Endodermal cell (in vitro differentiated cells): ENCODE measurements around the gene DDX5. TPM values are rescaled to one million over a fixed set of nuclear protein-coding genes. Genes with fewer than 3 reads are reported as not detected.

ENCODE experiments used
- DNase-seq: peaks from one replicate; pipeline ENCODE4 v3.0.0-alpha.2; 2017
- H3K27ac ChIP-seq: 2 replicates; pipeline ENCODE4 v1.5.1; 2013; ENCODE audit warnings: mild to moderate bottlenecking, low read depth, low read length, moderate library complexity
- H3K27me3 ChIP-seq: 2 replicates; pipeline ENCODE4 v1.6.1; 2013; ENCODE audit warnings: mild to moderate bottlenecking, low read length, moderate library complexity; ENCODE audit not compliant: insufficient read depth, control insufficient read depth, poor library complexity, severe bottlenecking
- H3K36me3 ChIP-seq: 2 replicates; pipeline ENCODE4 v1.7.0; 2013; ENCODE audit warnings: mild to moderate bottlenecking, low read length, moderate library complexity; ENCODE audit not compliant: control insufficient read depth, insufficient read depth
- H3K4me1 ChIP-seq: one replicate; pipeline ENCODE4 v1.7.0; 2013; ENCODE audit warnings: low read length; ENCODE audit not compliant: control insufficient read depth, insufficient read depth
- H3K4me3 ChIP-seq: 2 replicates; pipeline ENCODE4 v1.5.1; 2013; ENCODE audit warnings: mild to moderate bottlenecking, low read length, moderate library complexity
- H3K9ac ChIP-seq: 2 replicates; pipeline ENCODE4 v1.6.1; 2013; ENCODE audit warnings: mild to moderate bottlenecking, low read length, moderate library complexity; ENCODE audit not compliant: poor library complexity, severe bottlenecking; ENCODE audit errors: extremely low read depth
- H3K9me3 ChIP-seq: 2 replicates; pipeline ENCODE4 v1.6.1; 2013; ENCODE audit warnings: mild to moderate bottlenecking, low read length, moderate library complexity; ENCODE audit not compliant: control insufficient read depth
- H3K27ac Mint-ChIP-seq: 2 replicates; pipeline ENCODE4 v1.8.0; 2020; ENCODE audit warnings: mixed read lengths
- H3K27me3 Mint-ChIP-seq: 2 replicates; pipeline ENCODE4 v1.8.0; 2021; ENCODE audit warnings: mild to moderate bottlenecking, mixed read lengths; ENCODE audit not compliant: insufficient read depth
- H3K36me3 Mint-ChIP-seq: 2 replicates; pipeline ENCODE4 v1.8.0; 2020; ENCODE audit warnings: low read depth, mixed read lengths
- H3K4me1 Mint-ChIP-seq: 2 replicates; pipeline ENCODE4 v1.8.0; 2020; ENCODE audit warnings: mixed read lengths
- H3K4me3 Mint-ChIP-seq: 2 replicates; pipeline ENCODE4 v1.8.0; 2020; ENCODE audit warnings: mild to moderate bottlenecking, moderate library complexity, mixed read lengths
- H3K9me3 Mint-ChIP-seq: 2 replicates; pipeline ENCODE4 v1.8.0; 2020; ENCODE audit warnings: mild to moderate bottlenecking, mixed read lengths
- CTCF ChIP-seq: fragments of 200-600 bp; sonication (generic); conservative IDR thresholded peaks from 2 replicates; pipeline ENCODE4 v1.5.0; 2021; ENCODE audit warnings: antibody characterized with exemption, mild to moderate bottlenecking
- WGBS, 2 experiments: methylation state at CpG; one replicate each; pipeline versions ENCODE4 v1.1.5 to v1.1.7; 2013; ENCODE audit warnings: missing lambda C conversion rate in 2 of 2, mixed read lengths in 1 of 2; ENCODE audit not compliant: insufficient coverage in 1 of 2, insufficient read length in 1 of 2; 5-methylcytosine and 5-hydroxymethylcytosine counted together
- total RNA-seq, 2 donors: library from RNA; stranded (reverse); fragmentation: NEBNext Ultra II Directional in 1 of 2; extraction: Animal tissue kit (Norgen Biotek cat#: 25700) in 1 of 2; gene quantifications; 2 replicates in 1 of 2; 3 replicates in 1 of 2; pipeline ENCODE4 v1.2.1, GENCODE V29; 2021

DDX5 gene
- total RNA-seq, 2 donors from 2014 or later, result 687 to 894 TPM

- DNase-seq, result no peak
- H3K4me1 ChIP-seq, result no peaks in the 10 kb centered on the region
- H3K36me3 ChIP-seq, result peaks cover 47% of the 10 kb centered on the region
- no peak overlapping the region for H3K4me3 Mint-ChIP-seq
- H3K27me3 ChIP-seq, result no peaks in the 10 kb centered on the region
- peaks cover 20% of the 10 kb centered on the region for H3K4me1 Mint-ChIP-seq
- no peak overlapping the region for H3K27ac Mint-ChIP-seq
- no peaks in the 10 kb centered on the region for H3K9me3 ChIP-seq
- H3K27me3 Mint-ChIP-seq, result no peaks in the 10 kb centered on the region
- no peak for TF ChIP-seq CTCF
- 100% methylated on average over 2 to 3 of the region's 5 CpGs for WGBS, 2 experiments
- H3K9me3 Mint-ChIP-seq, result no peaks in the 10 kb centered on the region
- H3K27ac ChIP-seq, result no peak overlapping the region
- no peak overlapping the region for H3K9ac ChIP-seq
- peaks cover 36% of the 10 kb centered on the region for H3K36me3 Mint-ChIP-seq
- no peak overlapping the region for H3K4me3 ChIP-seq
Measured at GRCh38 chr17:64551461-64551860, 45.4 kb upstream of the DDX5 start.

GRCh38 chr17:64547319-64547718 is 41.2 kb upstream of the DDX5 start:
- H3K9me3 Mint-ChIP-seq, result no peaks in the 10 kb centered on the region
- Histone ChIP-seq H3K27me3 (no peaks in the 10 kb centered on the region), H3K27ac (no peak overlapping the region), H3K9ac (no peak overlapping the region), H3K4me3 (no peak overlapping the region), H3K9me3 (no peaks in the 10 kb centered on the region), H3K36me3 (peaks cover 40% of the 10 kb centered on the region), H3K4me1 (no peaks in the 10 kb centered on the region)
- H3K27ac Mint-ChIP-seq, result peak overlapping the region; percentile 83
- H3K4me1 Mint-ChIP-seq, result peaks cover 11% of the 10 kb centered on the region
- peak; percentile 91 for DNase-seq
- TF ChIP-seq CTCF, result peak; percentile 32
- 58 to 72% methylated on average over 10 of the region's 10 CpGs for WGBS, 2 experiments
- H3K36me3 Mint-ChIP-seq, result peaks cover 30% of the 10 kb centered on the region
- H3K4me3 Mint-ChIP-seq, result no peak overlapping the region
- H3K27me3 Mint-ChIP-seq, result no peaks in the 10 kb centered on the region

GRCh38 chr17:64546716-64547115 is 40.6 kb upstream of the DDX5 start:
- H3K4me1 ChIP-seq, result no peaks in the 10 kb centered on the region
- no peak for DNase-seq
- no peaks in the 10 kb centered on the region for H3K27me3 ChIP-seq
- no peaks in the 10 kb centered on the region for H3K27me3 Mint-ChIP-seq
- no peak overlapping the region for H3K4me3 Mint-ChIP-seq
- H3K4me1 Mint-ChIP-seq, result peaks cover 11% of the 10 kb centered on the region
- H3K36me3 Mint-ChIP-seq, result peaks cover 29% of the 10 kb centered on the region
- TF ChIP-seq CTCF, result no peak
- 97 to 100% methylated on average over 3 to 7 of the region's 7 CpGs for WGBS, 2 experiments
- H3K27ac ChIP-seq, result no peak overlapping the region
- no peak overlapping the region for H3K4me3 ChIP-seq
- peaks cover 46% of the 10 kb centered on the region for H3K36me3 ChIP-seq
- no peaks in the 10 kb centered on the region for H3K9me3 Mint-ChIP-seq
- peak overlapping the region; percentile 83 for H3K27ac Mint-ChIP-seq
- no peak overlapping the region for H3K9ac ChIP-seq
- H3K9me3 ChIP-seq, result no peaks in the 10 kb centered on the region
